Upper lobe of left lung (tissue), 6 donors: ENCODE data around the gene PRIMPOL. TPM values are rescaled to one million over a fixed set of nuclear protein-coding genes. Genes with fewer than 3 reads are reported as not detected.
"Not testable (repeated sequence)": the region's sequence is repeated elsewhere in the genome, so short reads cannot be mapped to it uniquely, and the experiment has no call there.

Experiments used
- ATAC-seq, 2 donors: fragments of 200-7000 bp; cut with Tn5 transposase; one replicate each; pipeline ENCODE4 v1.9.1; 2022; ENCODE audit warnings: mild to moderate bottlenecking in 2 of 2, moderate library complexity in 2 of 2; ENCODE audit not compliant: low FRiP score in 2 of 2
- DNase-seq, 2 donors: peaks; one replicate each; pipeline ENCODE4 v3.0.0-alpha.2; 2019 to 2020
- H3K27ac ChIP-seq, 4 donors: fragments of 200-600 bp; sonication (generic); one replicate each; pipeline ENCODE4 v1.5.1; 2016 to 2019
- H3K27me3 ChIP-seq, 4 donors: fragments of 200-600 bp; sonication (generic); one replicate each; pipeline ENCODE4 v1.5.1; 2017 to 2019
- H3K36me3 ChIP-seq, 4 donors: fragments of 200-600 bp; sonication (generic); one replicate each; pipeline ENCODE4 v1.5.1; 2016 to 2019
- H3K4me1 ChIP-seq, 4 donors: fragments of 200-600 bp; sonication (generic); one replicate each; pipeline ENCODE4 v1.5.1; 2018 to 2019
- H3K4me3 ChIP-seq, 4 donors: fragments of 200-600 bp; sonication (generic); one replicate each; pipeline ENCODE4 v1.5.1; 2017 to 2019; ENCODE audit warnings: mild to moderate bottlenecking in 2 of 4, moderate library complexity in 1 of 4
- H3K9me3 ChIP-seq, 4 donors: fragments of 200-600 bp; sonication (generic); one replicate each; pipeline ENCODE4 v1.5.1; 2018 to 2019
- CTCF ChIP-seq, 6 experiments: fragments of 450-650 bp in 4 of 6; fragments of 200-600 bp in 2 of 6; sonication (generic) in 2 of 6; IDR thresholded peaks; one replicate each; pipeline ENCODE4 v1.5.1; 2016 to 2019; ENCODE audit warnings: antibody characterized with exemption in 6 of 6
- EP300 ChIP-seq, 4 donors: sonication (generic); formaldehyde crosslinking; IDR thresholded peaks; one replicate each; pipeline ENCODE4 v1.5.1; 2017; ENCODE audit warnings: antibody characterized with exemption in 4 of 4, control low read depth in 2 of 4
- POLR2A ChIP-seq, 4 donors: fragments of 450-650 bp; IDR thresholded peaks; one replicate each; pipeline ENCODE4 v1.5.1; 2016 to 2017; ENCODE audit warnings: antibody characterized with exemption in 4 of 4, mild to moderate bottlenecking in 2 of 4
- POLR2AphosphoS5 ChIP-seq, 2 donors: sonication (generic); formaldehyde crosslinking; IDR thresholded peaks; one replicate each; pipeline ENCODE4 v1.5.1; 2017; ENCODE audit warnings: antibody characterized with exemption in 2 of 2
- WGBS, 2 donors: methylation state at CpG; one replicate each; pipeline ENCODE4 v1.1.5; 2017 to 2018; 5-methylcytosine and 5-hydroxymethylcytosine counted together
- total RNA-seq, 6 donors: library from RNA; depleted of rRNA in 4 of 6; stranded (reverse); fragments of >200 nt in 4 of 6; gene quantifications; one replicate each; pipeline versions ENCODE4 v1.1.0 to v1.2.1, GENCODE V29; 2016 to 2021
- donor health status: DM: no; HTN: no; CAD: no; lungs with moderate emphysema.
- donor health status: DM: no; HTN: yes; CAD: no; lungs with severe emphysema.

PRIMPOL gene
- total RNA-seq, 6 donors from 2014 or later = 7.0 to 21.0 (median 13.3) TPM

GRCh38 chr4:184740980-184741391 lies 91.4 kb downstream of the PRIMPOL start:
- WGBS, 2 donors = 96% methylated on average over 20 of the region's 20 CpGs; no CpG with 5 or more reads in 1 of the 2 donors
- H3K27me3 ChIP-seq = no peaks in the 10 kb centered on the region
- no peaks in the 10 kb centered on the region for H3K36me3 ChIP-seq
- peaks cover 6 to 11% (median 7%) of the 10 kb centered on the region in 4 donors for H3K4me1 ChIP-seq
- no peak overlapping the region for H3K27ac ChIP-seq
- H3K9me3 ChIP-seq = peaks cover 0 to 3% (median 0%) of the 10 kb centered on the region in 4 donors
- ATAC-seq = no peak
- H3K4me3 ChIP-seq = no peak overlapping the region
- DNase-seq = peak in 1 of 2 donors; percentile 74
- TF ChIP-seq EP300 (IDR thresholded peaks at IDR 0.05) (no peak), POLR2A (IDR thresholded peaks at IDR 0.05) (no peak), CTCF (IDR thresholded peaks at IDR 0.05) (no peak), POLR2AphosphoS5 (IDR thresholded peaks at IDR 0.05) (no peak)

- not testable (repeated sequence) for H3K9me3 ChIP-seq, H3K36me3 ChIP-seq, H3K27ac ChIP-seq, H3K27me3 ChIP-seq, DNase-seq, ATAC-seq, H3K4me3 ChIP-seq
- WGBS, 2 donors = 50 to 85% methylated on average over 1 of the region's 1 CpG
- peaks cover 6 to 15% (median 14%) of the 10 kb centered on the region in 4 donors for H3K4me1 ChIP-seq
Observed at GRCh38 chr4:184741651-184742050, 92.1 kb downstream of the PRIMPOL start.

GRCh38 chr4:184743650-184744049 lies 94.1 kb downstream of the PRIMPOL start:
- H3K36me3 ChIP-seq = no peaks in the 10 kb centered on the region
- H3K4me3 ChIP-seq = no peak overlapping the region
- WGBS, 2 donors = 93 to 98% methylated on average over 4 of the region's 4 CpGs
- H3K27ac ChIP-seq = no peak overlapping the region
- no peaks in the 10 kb centered on the region for H3K27me3 ChIP-seq
- H3K4me1 ChIP-seq = peaks cover 21 to 33% (median 32%) of the 10 kb centered on the region in 4 donors
- H3K9me3 ChIP-seq = peaks cover 0 to 3% (median 0%) of the 10 kb centered on the region in 4 donors
- DNase-seq (no peak), ATAC-seq (no peak)
- TF ChIP-seq POLR2AphosphoS5 (IDR thresholded peaks at IDR 0.05) (no peak), POLR2A (IDR thresholded peaks at IDR 0.05) (no peak), EP300 (IDR thresholded peaks at IDR 0.05) (no peak), CTCF (IDR thresholded peaks at IDR 0.05) (no peak)

- TF ChIP-seq POLR2A (IDR thresholded peaks at IDR 0.05) (no peak), POLR2AphosphoS5 (IDR thresholded peaks at IDR 0.05) (no peak), EP300 (IDR thresholded peaks at IDR 0.05) (no peak), CTCF (IDR thresholded peaks at IDR 0.05) (no peak)
- 90 to 93% methylated on average over 9 to 10 of the region's 10 CpGs for WGBS, 2 donors
- peaks cover 0 to 3% (median 0%) of the 10 kb centered on the region in 4 donors for H3K9me3 ChIP-seq
- DNase-seq (no peak), ATAC-seq (no peak)
- no peaks in the 10 kb centered on the region for H3K27me3 ChIP-seq
- H3K4me1 ChIP-seq = peaks cover 26 to 35% (median 29%) of the 10 kb centered on the region in 4 donors
- H3K36me3 ChIP-seq = no peaks in the 10 kb centered on the region
- no peak overlapping the region for H3K27ac ChIP-seq
- no peak overlapping the region for H3K4me3 ChIP-seq
Observed at GRCh38 chr4:184744236-184744635, 94.7 kb downstream of the PRIMPOL start.

Other genes with a start within 250 kb of the PRIMPOL start
- 10 to 100 TPM; 25.5 to 46.1 (median 41.7) TPM for gene IRF2, start 175.2 kb upstream of the PRIMPOL start, total RNA-seq
- gene CASP3, start 291 bp upstream of the PRIMPOL start, total RNA-seq = 10 to 100 TPM in 4 of 6 donors, 1 to 10 TPM in 2; 7.0 to 25.5 (median 15.0) TPM
- gene CENPU, start 84.4 kb downstream of the PRIMPOL start, total RNA-seq = 1 to 10 TPM in 4 of 6 donors, under 1 TPM in 1, not detected in 1; 0.44 to 5.5 (median 3.5) TPM
- gene ACSL1, start 176.2 kb downstream of the PRIMPOL start, total RNA-seq = 100 to 1,000 TPM; 208 to 306 (median 234) TPM